ENCODE results near the gene TK1.
A peak's percentile ranks its signal among the peaks of the same experiment; 100 is the strongest.
"Not testable (repeated sequence)": the region's sequence is repeated elsewhere in the genome, so short reads cannot be mapped to it uniquely, and the experiment has no call there.

The TK1 gene

DNA sequence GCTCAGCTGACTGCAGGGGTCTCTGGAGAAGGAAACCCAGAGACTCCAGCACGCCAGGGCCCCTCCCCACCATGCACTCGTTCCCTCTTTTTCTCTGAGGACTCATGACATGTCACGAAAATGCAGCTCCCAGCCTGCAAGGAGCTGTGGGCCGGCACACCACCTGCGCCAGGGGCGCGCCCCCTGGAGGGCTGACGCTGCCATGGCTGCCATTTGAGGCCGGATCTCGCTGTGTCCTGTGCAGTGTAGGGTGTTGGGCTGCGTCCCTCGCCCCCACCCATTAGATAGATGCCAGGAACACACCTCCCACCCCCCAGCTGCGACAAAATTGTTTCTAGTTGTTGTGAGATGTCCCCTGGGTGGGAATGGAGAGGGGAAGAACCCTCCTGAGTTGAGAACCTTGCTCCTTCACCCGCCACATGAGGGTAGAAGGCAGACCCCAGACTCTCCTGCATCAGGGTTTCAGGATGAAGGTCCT is 10.3 kb downstream of the TK1 start:
- DNase-seq (ENCODE audit: low spot score), result peak; percentile 89

DNA sequence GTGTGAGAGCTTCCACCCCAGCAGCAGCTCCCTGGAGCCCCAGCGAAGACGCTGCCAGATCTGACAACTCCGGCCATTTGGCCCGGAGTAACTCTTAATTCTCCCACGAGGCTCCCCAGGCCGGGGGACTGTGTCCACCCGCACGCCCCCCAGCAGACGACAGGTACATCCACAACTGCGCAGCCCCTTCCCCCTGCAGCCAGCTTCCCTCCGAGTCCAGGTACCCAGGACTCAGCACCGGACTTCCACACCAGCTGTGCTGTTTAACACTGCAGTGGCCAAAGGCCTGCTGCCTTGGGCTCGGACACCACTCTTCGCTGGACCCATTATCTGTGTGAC is 11.2 kb downstream of the TK1 start:
- DNase-seq (ENCODE audit: low spot score), result no peak

DNA sequence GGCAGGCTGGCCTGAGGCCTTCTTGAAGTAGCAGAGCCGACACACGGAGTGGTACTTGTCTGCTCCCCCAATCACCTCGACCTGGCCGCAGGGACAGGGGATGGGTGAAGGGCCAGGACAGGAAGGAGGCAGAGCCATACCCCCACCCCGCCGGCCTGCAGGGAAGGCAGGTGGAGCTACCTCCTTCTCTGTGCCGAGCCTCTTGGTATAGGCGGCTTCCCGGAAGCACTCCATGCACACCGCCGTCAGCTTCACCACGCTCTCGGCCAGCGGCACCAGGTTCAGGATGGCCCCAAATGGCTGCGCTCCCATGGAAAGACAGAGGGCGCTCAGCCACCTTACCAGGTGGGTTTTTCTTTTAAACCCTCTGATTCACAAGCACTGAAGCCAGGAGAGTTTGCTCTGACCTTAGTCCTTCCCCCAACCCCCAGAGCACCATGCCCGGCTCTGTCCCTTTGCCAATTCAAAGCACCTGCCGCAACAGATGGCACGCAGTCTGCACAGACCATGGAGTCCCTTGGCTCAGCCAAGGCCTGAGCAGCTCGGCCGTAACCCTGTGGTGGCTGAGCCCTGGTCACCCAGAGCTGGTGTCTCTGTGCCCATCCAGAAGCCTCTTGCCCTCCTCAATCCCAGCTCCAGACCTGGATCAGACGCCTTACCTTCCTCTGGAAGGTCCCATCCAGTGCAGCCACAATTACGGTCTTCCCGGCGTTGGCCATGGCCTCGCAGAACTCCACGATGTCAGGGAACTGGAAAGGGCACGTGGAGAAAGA is 11.8 kb downstream of the TK1 start:
- no peak for DNase-seq (ENCODE audit: low spot score)

DNA sequence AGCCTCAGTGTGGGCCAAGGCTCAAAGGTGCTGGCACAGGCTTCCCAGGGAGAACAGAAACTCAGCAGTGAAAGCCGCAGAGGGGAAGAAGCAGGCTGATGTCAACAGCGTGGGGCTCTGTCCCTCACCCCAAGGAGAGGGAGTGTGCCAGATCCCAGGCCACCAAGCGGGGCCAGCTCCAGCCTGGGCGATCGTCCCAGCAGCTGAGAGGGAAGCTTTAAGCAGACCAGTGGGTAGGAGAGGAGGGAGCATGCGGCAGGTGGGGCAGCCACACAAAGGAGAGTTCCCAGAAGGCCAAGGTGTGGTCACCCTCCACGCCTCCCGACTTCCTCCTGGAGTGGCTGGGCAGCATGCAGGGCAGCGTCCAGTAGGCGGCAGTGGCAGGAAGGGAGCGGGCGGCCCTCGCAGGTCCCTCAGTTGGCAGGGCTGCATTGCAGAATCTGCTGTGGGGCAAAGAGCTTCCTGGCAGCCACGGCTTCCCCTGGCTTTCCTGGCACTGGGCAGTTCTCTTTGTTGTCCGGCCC is 12.4 kb downstream of the TK1 start:
- DNase-seq (ENCODE audit: low spot score), result no peak

DNA sequence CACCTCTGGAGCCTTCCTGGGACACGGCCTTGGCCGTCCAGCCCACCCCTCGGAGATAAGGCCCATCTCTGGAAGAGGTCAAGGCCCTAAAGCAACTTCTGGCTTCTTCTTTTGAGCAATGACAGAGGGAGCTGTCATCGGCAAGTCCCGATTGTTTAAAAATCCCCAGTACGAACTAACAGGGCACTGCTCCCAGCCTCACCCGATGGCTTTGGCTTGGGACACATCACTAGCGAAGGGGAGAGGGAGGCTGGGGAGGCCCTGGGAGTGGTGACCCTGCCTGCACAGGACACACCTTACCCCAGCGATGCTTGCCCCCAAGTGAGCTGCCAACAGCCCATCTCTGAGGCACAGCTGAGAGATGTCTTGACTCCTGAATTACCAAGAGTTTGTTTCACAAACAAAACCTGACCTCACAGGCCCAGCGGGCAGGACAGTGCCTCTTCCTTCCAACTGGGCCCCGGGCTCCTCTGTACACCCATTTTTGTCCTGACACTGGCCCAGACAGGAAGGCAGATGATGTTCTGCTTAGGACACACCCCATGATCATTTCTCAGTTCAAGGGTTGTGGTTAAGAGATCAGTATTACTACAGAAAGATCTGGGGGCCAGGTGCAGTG is 13.6 kb downstream of the TK1 start:
- no peak for DNase-seq (ENCODE audit: low spot score)

DNA sequence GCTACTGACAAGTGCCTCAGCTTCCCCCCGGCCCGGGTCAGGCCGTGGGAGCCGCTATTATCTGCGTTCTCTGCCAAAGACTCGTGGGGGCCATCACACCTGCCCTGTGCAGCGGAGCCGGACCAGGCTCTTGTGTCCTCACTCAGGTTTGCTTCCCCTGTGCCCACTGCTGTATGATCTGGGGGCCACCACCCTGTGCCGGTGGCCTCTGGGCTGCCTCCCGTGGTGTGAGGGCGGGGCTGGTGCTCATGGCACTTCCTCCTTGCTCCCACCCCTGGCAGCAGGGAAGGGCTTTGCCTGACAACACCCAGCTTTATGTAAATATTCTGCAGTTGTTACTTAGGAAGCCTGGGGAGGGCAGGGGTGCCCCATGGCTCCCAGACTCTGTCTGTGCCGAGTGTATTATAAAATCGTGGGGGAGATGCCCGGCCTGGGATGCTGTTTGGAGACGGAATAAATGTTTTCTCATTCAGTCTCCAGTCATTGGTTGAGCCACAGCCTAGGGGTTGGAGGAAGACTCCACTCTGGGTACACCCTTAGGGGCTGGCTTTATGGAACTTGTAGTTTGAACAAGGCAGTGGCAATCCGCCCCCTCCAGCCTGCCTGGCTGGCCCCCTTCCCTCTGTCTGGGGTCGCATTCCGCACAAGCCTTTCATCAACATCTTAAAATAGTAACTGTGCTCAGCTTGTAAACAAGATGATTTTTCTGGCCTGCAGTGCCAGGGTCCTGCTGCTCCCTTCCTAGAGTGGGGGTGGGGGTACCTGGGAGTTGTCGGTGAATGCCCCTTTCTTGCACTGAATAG is 14.4 kb downstream of the TK1 start:
- DNase-seq (ENCODE audit: low spot score), result no peak

DNA sequence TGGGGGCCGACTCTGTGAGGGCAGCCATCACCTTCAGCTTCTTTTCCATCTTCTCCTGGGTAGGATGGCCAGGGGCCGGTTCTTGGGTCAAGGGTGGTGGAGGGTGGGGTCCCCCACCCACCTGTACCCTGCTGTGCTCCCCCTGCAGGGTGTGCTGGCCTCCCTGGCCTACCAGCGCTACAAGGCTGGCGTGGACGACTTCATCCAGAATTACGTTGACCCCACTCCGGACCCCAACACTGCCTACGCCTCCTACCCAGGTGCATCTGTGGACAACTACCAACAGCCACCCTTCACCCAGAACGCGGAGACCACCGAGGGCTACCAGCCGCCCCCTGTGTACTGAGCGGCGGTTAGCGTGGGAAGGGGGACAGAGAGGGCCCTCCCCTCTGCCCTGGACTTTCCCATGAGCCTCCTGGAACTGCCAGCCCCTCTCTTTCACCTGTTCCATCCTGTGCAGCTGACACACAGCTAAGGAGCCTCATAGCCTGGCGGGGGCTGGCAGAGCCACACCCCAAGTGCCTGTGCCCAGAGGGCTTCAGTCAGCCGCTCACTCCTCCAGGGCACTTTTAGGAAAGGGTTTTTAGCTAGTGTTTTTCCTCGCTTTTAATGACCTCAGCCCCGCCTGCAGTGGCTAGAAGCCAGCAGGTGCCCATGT is 15.1 kb downstream of the TK1 start:
- not testable (repeated sequence) for DNase-seq (ENCODE audit: low spot score)

DNA sequence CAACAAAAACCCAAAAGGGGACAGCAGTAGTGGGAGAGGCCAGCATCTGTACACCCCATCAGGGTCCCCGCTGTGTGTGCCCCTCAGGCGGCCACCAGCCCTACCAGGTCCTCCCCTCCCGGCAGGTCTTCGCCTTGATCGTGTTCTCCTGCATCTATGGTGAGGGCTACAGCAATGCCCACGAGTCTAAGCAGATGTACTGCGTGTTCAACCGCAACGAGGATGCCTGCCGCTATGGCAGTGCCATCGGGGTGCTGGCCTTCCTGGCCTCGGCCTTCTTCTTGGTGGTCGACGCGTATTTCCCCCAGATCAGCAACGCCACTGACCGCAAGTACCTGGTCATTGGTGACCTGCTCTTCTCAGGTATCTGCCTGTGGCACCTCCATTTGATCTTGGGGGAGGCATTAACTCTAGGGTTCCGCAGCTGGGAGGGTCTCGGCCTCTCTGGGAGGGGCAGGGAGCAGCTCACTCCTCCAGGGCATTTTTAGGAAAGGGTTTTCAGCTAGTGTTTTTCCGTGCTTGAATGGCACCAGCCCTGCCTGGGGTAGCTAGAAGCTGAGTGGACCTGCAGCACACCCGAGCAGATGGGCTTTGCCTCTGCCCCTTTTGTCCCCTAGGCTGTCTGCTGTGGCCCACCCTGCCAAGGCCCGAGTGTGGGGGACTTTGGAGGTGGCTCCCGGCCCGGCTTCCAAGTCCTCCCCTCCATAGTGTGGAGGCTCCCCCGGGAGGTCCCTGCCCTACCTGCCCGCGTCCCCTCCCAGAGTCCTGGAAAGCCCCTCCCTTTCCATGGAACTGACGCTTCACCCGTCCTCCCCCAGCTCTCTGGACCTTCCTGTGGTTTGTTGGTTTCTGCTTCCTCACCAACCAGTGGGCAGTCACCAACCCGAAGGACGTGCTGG is 15.9 kb downstream of the TK1 start:
- no peak for DNase-seq (ENCODE audit: low spot score)

DNA sequence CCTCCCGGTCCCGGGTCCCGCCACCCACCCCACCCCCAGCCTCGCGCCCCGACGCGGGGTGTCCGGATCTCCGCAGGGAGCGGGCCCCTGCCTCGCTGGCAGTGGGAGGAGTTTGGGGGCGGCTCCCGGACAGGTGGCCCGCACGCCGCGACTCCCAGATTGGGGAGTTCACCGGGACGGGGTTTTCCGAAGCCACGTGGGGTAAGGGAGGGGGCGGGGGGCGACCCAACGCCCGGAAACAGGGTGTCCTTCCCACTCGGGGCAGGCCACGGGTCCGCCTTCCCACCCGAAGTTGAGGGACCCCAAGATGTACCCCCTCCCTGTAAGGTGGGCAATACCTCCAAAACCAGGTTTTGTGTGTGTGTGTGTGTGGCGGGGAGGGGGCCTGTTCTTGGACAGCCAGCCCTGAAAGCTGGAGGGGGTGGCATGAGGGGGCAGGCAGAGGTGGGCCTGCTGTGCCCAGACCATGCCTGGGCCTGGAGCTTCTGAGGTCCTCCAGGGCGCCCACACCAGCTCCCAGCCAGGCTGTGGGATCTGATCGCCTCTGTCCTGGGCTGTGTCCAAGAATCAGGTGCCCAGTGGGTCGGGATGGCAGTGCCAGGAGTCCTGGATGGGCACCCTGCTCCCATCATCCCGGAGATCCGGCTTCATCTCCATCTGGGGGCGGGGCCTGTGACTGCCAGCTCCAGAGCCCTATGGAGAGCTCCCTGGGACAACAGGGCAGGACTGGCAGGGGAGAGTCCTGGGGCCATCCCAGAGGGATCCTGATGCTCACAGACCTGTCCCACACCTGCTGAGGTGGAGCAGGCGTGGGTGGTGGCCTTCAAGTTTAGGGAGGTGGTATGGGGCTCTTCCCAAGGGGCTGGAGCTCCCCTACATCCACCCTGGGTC is 17.7 kb downstream of the TK1 start:
- DNase-seq (ENCODE audit: low spot score), result peak; percentile 75

DNA sequence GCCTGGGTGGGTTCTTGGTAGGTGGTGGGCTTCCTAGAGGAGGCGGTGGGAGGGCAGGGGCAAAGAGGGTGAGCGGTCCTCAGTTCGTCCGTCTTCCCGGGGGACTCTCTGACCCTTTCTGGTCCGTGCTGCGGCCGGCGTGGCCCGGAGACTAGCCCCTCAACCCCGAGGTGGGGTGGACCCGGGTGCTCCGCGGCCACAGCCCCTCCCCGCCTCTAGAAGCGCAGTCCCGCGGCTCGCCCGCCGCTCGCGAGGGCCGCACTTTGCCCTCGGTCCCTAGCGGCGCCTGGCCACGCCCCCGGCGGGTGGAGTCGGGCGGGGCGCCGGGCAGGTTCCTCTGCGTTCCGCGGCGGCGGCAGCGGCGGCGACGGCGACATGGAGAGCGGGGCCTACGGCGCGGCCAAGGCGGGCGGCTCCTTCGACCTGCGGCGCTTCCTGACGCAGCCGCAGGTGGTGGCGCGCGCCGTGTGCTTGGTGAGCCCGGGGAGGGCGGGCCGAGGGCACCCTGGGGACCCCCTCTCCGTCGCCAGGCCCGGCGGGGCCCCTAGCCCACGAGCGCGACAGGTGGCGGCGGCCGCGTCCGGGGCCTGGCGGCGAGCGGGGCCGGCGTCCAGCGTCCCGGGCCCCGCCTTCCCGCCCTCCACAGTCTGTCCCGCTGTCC is 18.5 kb downstream of the TK1 start, which contains the start of gene SYNGR2:
TSS of gene SYNGR2 (plus strand) at position 340 of the 661 bp plus-strand sequence. CDS start at position 376, 36 bp downstream.
- DNase-seq (ENCODE audit: low spot score), result peak; percentile 95

DNA sequence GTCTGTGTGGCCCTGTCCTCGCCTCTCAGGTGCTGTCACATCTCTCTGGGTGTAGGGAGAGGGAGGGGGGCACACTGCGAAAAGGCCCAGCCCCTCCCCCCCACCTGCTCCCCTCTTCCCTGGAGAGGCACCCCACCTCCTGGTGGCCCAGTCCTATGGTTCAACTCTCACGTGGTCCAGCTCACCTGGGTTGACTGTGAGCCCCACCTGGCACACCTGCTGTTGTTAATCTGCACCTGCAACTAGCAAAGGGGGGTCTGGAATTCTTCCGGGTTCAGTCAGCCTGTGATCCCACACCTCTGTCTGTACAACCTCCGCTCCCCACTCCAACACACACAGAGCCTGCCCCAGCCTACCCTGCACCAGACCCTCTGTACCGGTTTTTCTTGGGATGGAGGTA is 20.4 kb downstream of the TK1 start:
- no peak for DNase-seq (ENCODE audit: low spot score)

DNA sequence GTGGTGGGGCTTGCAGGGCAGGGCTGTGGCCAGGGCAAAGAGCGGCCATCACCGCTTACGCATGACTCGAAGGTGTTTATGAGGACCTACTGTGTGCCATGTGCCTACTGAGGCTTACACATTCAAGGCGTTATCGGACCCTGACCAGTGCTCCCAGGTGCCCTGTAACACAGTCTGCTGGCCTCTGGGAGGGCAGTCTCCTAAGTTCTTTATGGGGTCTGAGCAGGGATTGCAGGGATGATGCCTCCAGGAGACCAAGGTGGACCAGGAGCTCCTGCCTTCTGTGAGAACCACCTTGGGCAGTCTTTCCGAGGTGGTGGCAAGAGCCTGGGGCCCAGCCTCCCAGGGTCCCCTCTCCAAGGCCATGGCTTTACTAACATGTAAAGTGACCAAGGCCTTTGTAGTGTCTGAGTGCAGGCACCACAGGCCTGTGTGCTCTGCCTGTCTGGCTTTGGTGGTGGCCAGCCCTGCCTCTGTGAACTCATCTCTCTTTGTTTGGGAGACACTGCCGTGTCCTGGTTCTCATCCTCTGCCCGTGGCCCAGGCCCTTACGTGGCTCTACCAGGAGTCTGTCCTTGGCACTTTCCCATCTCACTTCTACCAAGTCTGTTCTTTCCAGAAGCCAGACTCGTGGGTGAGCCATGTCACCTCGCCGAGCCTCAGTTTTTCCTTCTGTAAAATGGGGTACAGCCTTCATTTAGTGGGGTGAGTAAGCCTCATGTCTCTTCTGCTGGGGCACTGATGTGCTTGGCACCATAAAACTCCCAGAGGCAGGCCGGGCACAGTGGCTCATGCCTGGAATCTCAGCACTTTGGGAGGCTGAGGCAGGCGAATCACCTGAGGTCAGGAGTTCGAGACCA is 21.9 kb downstream of the TK1 start:
- no peak for DNase-seq (ENCODE audit: low spot score)

DNA sequence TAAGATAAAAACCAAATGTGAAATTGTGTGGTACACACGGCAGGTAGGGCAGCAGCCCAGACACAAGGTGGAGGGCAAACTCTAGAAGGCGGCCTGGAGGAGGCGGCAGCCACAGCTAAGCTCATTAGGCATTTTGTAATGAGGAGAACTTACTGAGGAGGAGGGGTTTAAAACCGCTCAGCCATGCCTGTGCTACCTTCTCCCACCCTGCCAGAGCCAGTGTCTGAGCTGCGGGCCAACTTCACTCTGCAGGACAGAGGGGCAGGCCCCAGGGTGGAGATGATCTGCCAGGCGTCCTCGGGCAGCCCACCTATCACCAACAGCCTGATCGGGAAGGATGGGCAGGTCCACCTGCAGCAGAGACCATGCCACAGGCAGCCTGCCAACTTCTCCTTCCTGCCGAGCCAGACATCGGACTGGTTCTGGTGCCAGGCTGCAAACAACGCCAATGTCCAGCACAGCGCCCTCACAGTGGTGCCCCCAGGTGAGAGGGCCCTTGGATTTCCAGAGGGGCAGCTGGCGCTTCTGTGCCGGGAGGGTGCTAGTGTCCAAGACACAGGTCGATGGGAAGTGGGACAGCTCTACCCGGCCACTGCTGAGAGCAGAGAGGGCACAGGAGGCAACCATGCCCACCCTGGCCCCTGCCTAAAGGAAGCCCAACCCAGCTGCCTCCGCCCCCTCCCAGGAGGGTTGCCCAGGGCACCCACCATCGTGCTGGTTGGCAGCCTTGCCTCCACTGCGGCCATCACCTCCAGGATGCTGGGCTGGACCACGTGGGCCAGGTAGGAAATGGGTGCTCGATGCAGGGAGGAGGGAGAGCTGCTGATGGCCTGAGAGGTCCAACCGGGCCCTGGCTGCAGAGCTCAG is 22.7 kb downstream of the TK1 start:
- DNase-seq (ENCODE audit: low spot score), result no peak

DNA sequence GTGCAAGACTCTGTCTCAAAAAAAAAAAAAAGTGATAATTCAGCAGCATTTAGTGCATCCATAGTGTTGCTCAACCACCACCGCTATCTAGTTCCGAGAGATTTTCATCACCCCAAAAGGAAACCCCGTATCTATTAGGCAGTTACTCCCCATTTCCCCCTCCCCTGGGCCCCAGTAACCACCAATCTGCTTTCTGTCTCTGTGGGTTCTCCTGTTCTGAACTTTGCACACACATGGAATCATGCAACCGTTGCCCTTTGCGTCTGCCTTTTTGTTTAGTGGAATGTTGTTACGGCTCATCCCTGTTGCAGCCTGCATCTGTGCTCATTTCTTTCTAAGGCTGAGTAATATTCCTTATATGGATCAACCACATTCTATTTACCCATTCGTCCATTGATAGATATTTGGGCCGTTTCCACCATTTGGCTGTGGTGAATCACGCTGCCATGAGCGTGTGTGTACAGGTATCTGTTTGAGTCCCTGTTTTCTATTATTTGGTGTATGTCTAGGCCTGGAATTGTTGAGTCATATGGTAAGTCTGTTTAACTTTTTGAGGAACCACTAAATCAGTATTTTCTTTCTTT is 27.2 kb downstream of the TK1 start:
- DNase-seq (ENCODE audit: low spot score), result no peak

DNA sequence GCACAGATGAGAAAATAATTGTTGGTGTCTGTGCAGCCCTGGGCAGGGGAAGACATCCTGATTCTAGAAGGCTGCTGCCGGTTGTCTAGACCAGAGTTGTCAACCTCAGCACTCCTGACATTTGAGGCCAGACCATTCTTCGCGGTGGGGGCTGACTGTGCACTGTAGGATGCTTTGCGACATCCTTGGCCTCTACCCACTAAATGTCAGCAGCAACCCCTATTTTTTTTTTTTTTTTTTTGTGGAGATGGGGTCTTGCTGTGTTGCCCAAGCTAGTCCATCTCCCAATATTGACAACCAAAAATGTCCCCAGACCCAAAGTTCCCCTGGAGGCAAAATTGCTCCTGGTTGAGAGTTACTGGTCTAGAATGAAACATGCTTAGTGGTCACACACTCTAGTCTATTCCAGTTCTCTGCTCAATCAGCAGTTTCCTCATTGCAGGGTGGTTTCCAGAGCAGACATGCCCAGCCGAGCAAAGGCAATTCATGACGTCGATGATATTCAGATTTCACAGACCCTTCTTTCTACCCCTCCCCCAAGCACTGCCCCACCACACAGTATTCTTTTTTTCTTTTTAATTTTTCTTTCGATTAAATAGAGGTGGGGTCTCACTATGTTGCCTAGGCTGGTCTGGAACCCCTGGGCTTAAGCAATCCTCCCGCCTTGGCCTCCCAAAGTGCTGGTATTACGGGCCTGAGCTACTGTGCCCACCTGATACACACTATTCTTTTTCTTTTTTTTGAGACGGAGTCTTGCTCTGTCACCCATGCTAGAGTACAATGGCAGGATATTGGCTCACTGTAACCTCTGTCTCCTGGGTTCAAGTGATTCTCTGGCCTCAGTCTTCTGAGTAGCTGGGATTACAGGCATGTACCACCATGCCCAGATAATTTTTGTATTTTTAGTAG is 31.7 kb downstream of the TK1 start:
- no peak for DNase-seq (ENCODE audit: low spot score)

DNA sequence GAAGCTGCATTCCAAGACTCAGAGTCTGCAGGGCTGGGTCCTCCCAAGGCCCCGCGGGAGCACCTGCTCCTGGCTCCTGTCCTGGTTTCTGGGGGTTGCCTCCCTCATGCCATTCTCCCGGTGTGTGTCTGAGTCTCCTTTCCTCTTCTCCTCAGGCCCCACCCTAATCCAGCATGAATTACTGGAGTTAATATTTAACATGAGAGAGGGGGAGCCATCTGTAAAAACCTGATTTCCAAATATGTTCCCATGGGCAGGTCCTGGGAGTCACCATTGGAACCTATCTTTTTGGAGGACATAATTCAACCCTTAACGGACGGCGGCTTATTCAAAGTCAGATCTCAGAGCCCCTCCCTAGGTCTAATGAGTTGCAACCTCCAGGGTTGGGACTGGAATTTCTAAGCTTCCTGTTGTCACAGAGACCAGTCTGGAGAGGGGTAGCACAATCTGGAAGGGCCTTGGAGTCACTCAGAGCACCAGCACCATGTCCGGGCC is 35.3 kb downstream of the TK1 start:
- peak; percentile 49 for DNase-seq (ENCODE audit: low spot score)
